HAP-1 (cell line): ENCODE results near the gene VAV1.

ENCODE experiments used
- DNase-seq, 2 experiments: peaks; one replicate each; pipeline ENCODE4 v3.0.0-alpha.2; 2016 to 2020; ENCODE audit warnings: low spot score in 2 of 2
- H3K27me3 ChIP-seq: fragments of 250-450 bp; sonication (Bioruptor Pico); 2 replicates; pipeline ENCODE4 v1.5.1; 2020; ENCODE audit warnings: low read depth, mild to moderate bottlenecking, moderate library complexity
- H3K36me3 ChIP-seq: fragments of 250-450 bp; sonication (Bioruptor Pico); replicated peaks from 2 replicates; pipeline ENCODE4 v1.5.1; 2020; ENCODE audit warnings: mild to moderate bottlenecking
- H3K4me1 ChIP-seq: fragments of 250-450 bp; sonication (Bioruptor Pico); 2 replicates; pipeline ENCODE4 v1.5.1; 2020; ENCODE audit warnings: mild to moderate bottlenecking
- H3K4me3 ChIP-seq: fragments of 250-450 bp; sonication (Bioruptor Pico); 2 replicates; pipeline ENCODE4 v1.5.1; 2020; ENCODE audit warnings: mild to moderate bottlenecking, moderate library complexity
- H3K9me3 ChIP-seq: fragments of 250-450 bp; sonication (Bioruptor Pico); 2 replicates; pipeline ENCODE4 v1.5.1; 2020; ENCODE audit warnings: mild to moderate bottlenecking, moderate library complexity
- in situ Hi-C: fragments of 300-500 bp; cut with MboI; formaldehyde crosslinking; loops from 3 replicates; pipeline ENCODE4 v1.14.3; 2020; ENCODE audit warnings: low sequenced_read_pairs, inconsistent platforms, mixed read lengths

The VAV1 gene

GRCh38 chr19:6772028-6772865 lies at the start of gene VAV1:
Gene VAV1 (plus strand): TSS chr19:6772708. CDS start chr19:6772808, 100 bp downstream.
- Histone ChIP-seq H3K36me3 (no peaks in the 10 kb centered on the region), H3K4me3 (no peak within 1 kb of the TSS), H3K4me1 (no peaks in the 10 kb centered on the region), H3K9me3 (no peaks in the 10 kb centered on the region), H3K27me3 (no peaks in the 10 kb centered on the region)
- in situ Hi-C loops, result no loop called here
- DNase-seq, result peak in 1 of 2 experiments; percentile 33

- Histone ChIP-seq H3K27me3 (no peaks in the 10 kb centered on the region), H3K4me3 (no peak overlapping the region), H3K9me3 (no peaks in the 10 kb centered on the region), H3K4me1 (no peaks in the 10 kb centered on the region), H3K36me3 (no peaks in the 10 kb centered on the region)
- in situ Hi-C loops, result no loop called here
- DNase-seq, result no peak
These were observed 49.3 kb upstream of the VAV1 start for GRCh38 chr19:6723108-6723618.

- Histone ChIP-seq H3K4me1 (no peaks in the 10 kb centered on the region), H3K9me3 (no peaks in the 10 kb centered on the region), H3K4me3 (no peak overlapping the region), H3K27me3 (no peaks in the 10 kb centered on the region), H3K36me3 (no peaks in the 10 kb centered on the region)
- in situ Hi-C loops, result no loop called here
- no peak for DNase-seq
These were observed 48.8 kb upstream of the VAV1 start for GRCh38 chr19:6723738-6724137.

- DNase-seq, result no peak
- H3K4me1 ChIP-seq, result no peaks in the 10 kb centered on the region
- H3K9me3 ChIP-seq, result no peaks in the 10 kb centered on the region
- H3K4me3 ChIP-seq, result no peak overlapping the region
- in situ Hi-C loops, result no loop called here
- no peaks in the 10 kb centered on the region; the same call in 1 of the 2 replicates for H3K36me3 ChIP-seq
- H3K27me3 ChIP-seq, result no peaks in the 10 kb centered on the region
These were observed 47.6 kb upstream of the VAV1 start for GRCh38 chr19:6724631-6725492.

- DNase-seq, result no peak
- H3K4me3 ChIP-seq, result no peak overlapping the region
- H3K4me1 ChIP-seq, result no peaks in the 10 kb centered on the region
- H3K9me3 ChIP-seq, result no peaks in the 10 kb centered on the region
- no peaks in the 10 kb centered on the region for H3K27me3 ChIP-seq
- no peaks in the 10 kb centered on the region; the same call in 1 of the 2 replicates for H3K36me3 ChIP-seq
- in situ Hi-C loops, result no loop called here
These were observed 46.8 kb upstream of the VAV1 start for GRCh38 chr19:6725513-6726231.

- no peak for DNase-seq
- no peaks in the 10 kb centered on the region for H3K4me1 ChIP-seq
- no peaks in the 10 kb centered on the region; the same call in 1 of the 2 replicates for H3K36me3 ChIP-seq
- in situ Hi-C loops, result no loop called here
- no peak overlapping the region for H3K4me3 ChIP-seq
- no peaks in the 10 kb centered on the region for H3K27me3 ChIP-seq
- H3K9me3 ChIP-seq, result no peaks in the 10 kb centered on the region
These were observed 44.2 kb upstream of the VAV1 start for GRCh38 chr19:6728346-6728745.

GRCh38 chr19:6729573-6730152 lies 42.8 kb upstream of the VAV1 start:
- in situ Hi-C loops, result no loop called here

GRCh38 chr19:6730153-6730804 lies 42.2 kb upstream of the VAV1 start:
- Histone ChIP-seq H3K4me3 (no peak overlapping the region), H3K9me3 (no peaks in the 10 kb centered on the region), H3K4me1 (no peaks in the 10 kb centered on the region), H3K27me3 (no peaks in the 10 kb centered on the region), H3K36me3 (no peaks in the 10 kb centered on the region; the same call in 1 of the 2 replicates)
- DNase-seq, result peak in 1 of 2 experiments; percentile 87
- in situ Hi-C loops, result no loop called here

More at GRCh38 chr19:6729573-6730152, 42.8 kb upstream of the VAV1 start:
- DNase-seq, result no peak
- Histone ChIP-seq H3K4me1 (no peaks in the 10 kb centered on the region), H3K36me3 (no peaks in the 10 kb centered on the region; the same call in 1 of the 2 replicates), H3K4me3 (no peak overlapping the region), H3K9me3 (no peaks in the 10 kb centered on the region), H3K27me3 (no peaks in the 10 kb centered on the region)

- Histone ChIP-seq H3K4me1 (peaks cover 4% of the 10 kb centered on the region), H3K36me3 (no peaks in the 10 kb centered on the region; the same call in 1 of the 2 replicates), H3K27me3 (no peaks in the 10 kb centered on the region), H3K9me3 (no peaks in the 10 kb centered on the region), H3K4me3 (no peak overlapping the region)
- in situ Hi-C loops, result no loop called here
- DNase-seq, result no peak
These were observed 41.4 kb upstream of the VAV1 start for GRCh38 chr19:6730941-6731670.

GRCh38 chr19:6731822-6732221 lies 40.7 kb upstream of the VAV1 start:
- Histone ChIP-seq H3K27me3 (no peaks in the 10 kb centered on the region), H3K9me3 (no peaks in the 10 kb centered on the region), H3K36me3 (no peaks in the 10 kb centered on the region; the same call in 1 of the 2 replicates), H3K4me3 (no peak overlapping the region), H3K4me1 (peaks cover 4% of the 10 kb centered on the region)
- in situ Hi-C loops, result no loop called here
- no peak for DNase-seq

GRCh38 chr19:6732803-6733337 lies 39.6 kb upstream of the VAV1 start:
- DNase-seq, result no peak
- no peaks in the 10 kb centered on the region for H3K9me3 ChIP-seq
- no peaks in the 10 kb centered on the region; the same call in 1 of the 2 replicates for H3K36me3 ChIP-seq
- peaks cover 5% of the 10 kb centered on the region for H3K4me1 ChIP-seq
- in situ Hi-C loops, result no loop called here
- H3K4me3 ChIP-seq, result no peak overlapping the region
- H3K27me3 ChIP-seq, result no peaks in the 10 kb centered on the region
